HG03025 (cell line): ENCODE measurements around the gene EPHA3.

Source experiments
- ATAC-seq: cut with Tn5 transposase; IDR thresholded peaks from one replicate; pipeline ENCODE4 v1.9.1; 2021; ENCODE audit warnings: mild to moderate bottlenecking, moderate library complexity; ENCODE audit not compliant: unreplicated experiment, low FRiP score

The EPHA3 gene

GRCh38 chr3:89107461-89108290 is at the start of gene EPHA3:
TSS of gene EPHA3 (plus strand) at chr3:89107621. CDS start at chr3:89107749, 128 bp downstream.
- ATAC-seq: peak; percentile 93

DNA sequence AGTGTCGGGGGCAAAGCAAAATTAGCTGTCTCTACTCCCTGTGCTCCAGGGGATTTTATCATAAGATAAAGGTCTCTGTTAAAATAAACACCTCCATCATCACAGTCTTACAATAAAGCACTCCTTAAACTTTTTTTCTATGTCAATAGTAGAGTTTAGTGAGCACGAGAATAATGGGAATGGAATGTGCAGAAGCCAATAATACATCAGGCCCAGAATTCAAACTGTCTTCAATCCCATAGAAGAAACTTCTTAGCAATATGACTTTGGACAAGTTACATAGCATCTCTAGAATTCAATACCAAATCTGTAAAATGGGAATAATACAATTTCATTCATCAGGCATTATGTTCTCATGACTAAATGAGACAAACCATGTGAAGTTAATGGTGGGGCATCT is 49.0 kb upstream of the EPHA3 start:
- ATAC-seq: no peak

DNA sequence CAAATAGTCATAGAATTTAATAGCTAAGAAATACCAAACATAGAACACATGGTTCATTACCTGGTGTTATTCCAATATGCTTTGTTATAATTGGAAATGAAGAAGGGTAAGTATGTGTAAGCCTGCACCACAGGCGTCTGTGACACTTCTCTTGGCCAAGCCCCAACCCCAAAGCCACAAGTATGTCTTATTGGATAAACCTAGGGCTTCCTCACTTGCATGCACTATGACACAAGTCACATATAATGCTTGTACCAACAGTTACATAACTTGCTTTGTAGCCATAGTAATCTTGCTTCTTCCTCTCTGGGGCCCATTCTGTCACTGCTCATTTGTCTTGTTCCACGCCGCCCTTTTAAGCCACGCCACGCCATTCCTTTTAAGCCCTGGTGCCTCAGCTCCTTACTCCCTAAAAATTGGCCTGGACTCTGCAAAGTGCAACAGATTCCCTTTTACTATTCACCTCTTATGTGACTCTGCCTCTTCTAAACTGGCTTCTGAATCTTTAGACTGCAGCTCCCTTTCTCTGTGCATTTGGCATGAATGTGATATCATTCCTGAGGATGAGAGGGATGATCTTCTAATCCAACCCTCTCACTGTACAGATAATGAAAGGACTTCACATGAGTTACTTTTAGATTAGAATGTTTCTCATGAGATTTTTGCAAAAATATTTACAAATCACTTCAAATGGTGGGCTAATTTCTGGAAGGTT is 48.1 kb upstream of the EPHA3 start:
- ATAC-seq: no peak

GRCh38 chr3:89061259-89061658 is 46.2 kb upstream of the EPHA3 start:
- no peak for ATAC-seq

DNA sequence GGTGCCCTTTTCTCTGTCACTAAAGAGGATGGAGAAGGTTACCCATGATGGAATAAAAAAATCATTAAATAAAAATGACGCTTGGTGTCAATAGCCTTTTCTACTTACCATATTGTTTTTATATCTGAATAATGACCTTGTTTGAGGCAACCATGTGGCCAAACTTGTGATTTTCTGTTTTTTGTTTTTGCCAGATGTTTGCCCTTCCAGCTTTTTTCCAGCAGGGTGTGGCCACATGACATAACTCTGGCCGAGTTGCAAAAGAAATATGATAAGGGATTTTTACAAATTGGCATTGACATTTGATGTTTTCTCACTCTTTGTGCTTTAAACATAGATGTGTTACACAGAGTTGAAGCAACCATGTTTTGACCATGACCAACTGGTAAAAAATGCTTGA is 39.7 kb upstream of the EPHA3 start:
- no peak for ATAC-seq

- no peak for ATAC-seq
Observed at GRCh38 chr3:89072642-89073041, 34.8 kb upstream of the EPHA3 start.

GRCh38 chr3:89079944-89080343 is 27.5 kb upstream of the EPHA3 start:
- no peak for ATAC-seq

GRCh38 chr3:89087851-89088250 is 19.6 kb upstream of the EPHA3 start:
- ATAC-seq: no peak

GRCh38 chr3:89098173-89098572 is 9.2 kb upstream of the EPHA3 start:
- ATAC-seq: no peak

- ATAC-seq: peak; percentile 92
Observed at GRCh38 chr3:89098964-89099585, 8.3 kb upstream of the EPHA3 start.

GRCh38 chr3:89101251-89101650 is 6.2 kb upstream of the EPHA3 start:
- ATAC-seq: no peak

GRCh38 chr3:89101921-89102320 is 5.5 kb upstream of the EPHA3 start:
- ATAC-seq: no peak

DNA sequence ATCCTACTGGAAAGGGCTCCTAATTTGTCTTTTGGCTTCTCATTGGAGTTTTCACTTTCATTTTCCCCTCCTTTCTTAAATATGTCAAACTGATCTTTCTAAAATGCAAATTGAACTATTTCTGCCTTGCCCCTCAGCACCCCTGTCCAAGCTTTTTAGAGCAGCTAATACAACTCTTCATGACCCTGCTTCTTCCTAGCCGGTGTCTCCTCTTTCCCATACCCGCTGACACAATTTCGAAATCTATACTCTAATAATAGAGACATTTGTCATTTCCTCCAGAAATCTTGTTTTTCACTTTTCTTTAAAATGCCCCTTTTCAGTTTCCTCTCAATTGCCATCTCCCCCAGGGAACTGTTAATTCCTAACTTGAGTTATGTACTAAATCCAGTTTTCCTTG is 2.9 kb upstream of the EPHA3 start:
- no peak for ATAC-seq

- ATAC-seq: no peak
Observed at GRCh38 chr3:89105503-89105902, 1.9 kb upstream of the EPHA3 start.

GRCh38 chr3:89108291-89108550 is 800 bp downstream of the EPHA3 start:
- ATAC-seq: no peak

GRCh38 chr3:89113344-89113743 is 5.9 kb downstream of the EPHA3 start:
- ATAC-seq: no peak

GRCh38 chr3:89113893-89114840 is 6.7 kb downstream of the EPHA3 start:
- ATAC-seq: peak; percentile 71

GRCh38 chr3:89114841-89115223 is 7.4 kb downstream of the EPHA3 start:
- ATAC-seq: no peak

GRCh38 chr3:89116476-89116875 is 9.1 kb downstream of the EPHA3 start:
- ATAC-seq: no peak

GRCh38 chr3:89138048-89138447 is 30.6 kb downstream of the EPHA3 start:
- ATAC-seq: no peak

DNA sequence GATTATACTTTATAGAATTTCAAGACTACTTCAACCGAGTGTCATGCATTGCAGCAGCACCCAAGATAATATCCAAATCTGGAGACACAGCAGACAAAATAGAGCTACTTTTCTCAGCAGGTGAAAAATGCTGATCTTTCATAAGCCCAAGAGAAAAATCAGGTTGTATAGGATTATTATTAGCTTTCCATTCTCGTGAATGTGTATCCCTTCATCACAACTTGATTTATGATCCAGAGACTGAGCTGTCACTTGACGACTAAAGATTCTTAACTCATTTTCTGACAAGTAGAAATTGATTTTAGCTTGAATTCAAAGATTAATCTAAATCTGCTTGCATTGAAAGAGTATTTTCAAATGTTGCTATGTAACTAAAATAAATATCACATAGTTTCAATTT is 32.4 kb downstream of the EPHA3 start:
- no peak for ATAC-seq
